Measurements from ENCODE around the gene MRPL33. TPM values are rescaled to one million over a fixed set of nuclear protein-coding genes. Genes with fewer than 3 reads are reported as not detected.

Gene MRPL33
- total and polyA plus RNA-seq, 2 of the 13 experiments (the other 11 are each of a cell fraction or from before 2014, with no cell fraction given) = 69.7 to 218 TPM

- TF ChIP-seq, protein P1, sequence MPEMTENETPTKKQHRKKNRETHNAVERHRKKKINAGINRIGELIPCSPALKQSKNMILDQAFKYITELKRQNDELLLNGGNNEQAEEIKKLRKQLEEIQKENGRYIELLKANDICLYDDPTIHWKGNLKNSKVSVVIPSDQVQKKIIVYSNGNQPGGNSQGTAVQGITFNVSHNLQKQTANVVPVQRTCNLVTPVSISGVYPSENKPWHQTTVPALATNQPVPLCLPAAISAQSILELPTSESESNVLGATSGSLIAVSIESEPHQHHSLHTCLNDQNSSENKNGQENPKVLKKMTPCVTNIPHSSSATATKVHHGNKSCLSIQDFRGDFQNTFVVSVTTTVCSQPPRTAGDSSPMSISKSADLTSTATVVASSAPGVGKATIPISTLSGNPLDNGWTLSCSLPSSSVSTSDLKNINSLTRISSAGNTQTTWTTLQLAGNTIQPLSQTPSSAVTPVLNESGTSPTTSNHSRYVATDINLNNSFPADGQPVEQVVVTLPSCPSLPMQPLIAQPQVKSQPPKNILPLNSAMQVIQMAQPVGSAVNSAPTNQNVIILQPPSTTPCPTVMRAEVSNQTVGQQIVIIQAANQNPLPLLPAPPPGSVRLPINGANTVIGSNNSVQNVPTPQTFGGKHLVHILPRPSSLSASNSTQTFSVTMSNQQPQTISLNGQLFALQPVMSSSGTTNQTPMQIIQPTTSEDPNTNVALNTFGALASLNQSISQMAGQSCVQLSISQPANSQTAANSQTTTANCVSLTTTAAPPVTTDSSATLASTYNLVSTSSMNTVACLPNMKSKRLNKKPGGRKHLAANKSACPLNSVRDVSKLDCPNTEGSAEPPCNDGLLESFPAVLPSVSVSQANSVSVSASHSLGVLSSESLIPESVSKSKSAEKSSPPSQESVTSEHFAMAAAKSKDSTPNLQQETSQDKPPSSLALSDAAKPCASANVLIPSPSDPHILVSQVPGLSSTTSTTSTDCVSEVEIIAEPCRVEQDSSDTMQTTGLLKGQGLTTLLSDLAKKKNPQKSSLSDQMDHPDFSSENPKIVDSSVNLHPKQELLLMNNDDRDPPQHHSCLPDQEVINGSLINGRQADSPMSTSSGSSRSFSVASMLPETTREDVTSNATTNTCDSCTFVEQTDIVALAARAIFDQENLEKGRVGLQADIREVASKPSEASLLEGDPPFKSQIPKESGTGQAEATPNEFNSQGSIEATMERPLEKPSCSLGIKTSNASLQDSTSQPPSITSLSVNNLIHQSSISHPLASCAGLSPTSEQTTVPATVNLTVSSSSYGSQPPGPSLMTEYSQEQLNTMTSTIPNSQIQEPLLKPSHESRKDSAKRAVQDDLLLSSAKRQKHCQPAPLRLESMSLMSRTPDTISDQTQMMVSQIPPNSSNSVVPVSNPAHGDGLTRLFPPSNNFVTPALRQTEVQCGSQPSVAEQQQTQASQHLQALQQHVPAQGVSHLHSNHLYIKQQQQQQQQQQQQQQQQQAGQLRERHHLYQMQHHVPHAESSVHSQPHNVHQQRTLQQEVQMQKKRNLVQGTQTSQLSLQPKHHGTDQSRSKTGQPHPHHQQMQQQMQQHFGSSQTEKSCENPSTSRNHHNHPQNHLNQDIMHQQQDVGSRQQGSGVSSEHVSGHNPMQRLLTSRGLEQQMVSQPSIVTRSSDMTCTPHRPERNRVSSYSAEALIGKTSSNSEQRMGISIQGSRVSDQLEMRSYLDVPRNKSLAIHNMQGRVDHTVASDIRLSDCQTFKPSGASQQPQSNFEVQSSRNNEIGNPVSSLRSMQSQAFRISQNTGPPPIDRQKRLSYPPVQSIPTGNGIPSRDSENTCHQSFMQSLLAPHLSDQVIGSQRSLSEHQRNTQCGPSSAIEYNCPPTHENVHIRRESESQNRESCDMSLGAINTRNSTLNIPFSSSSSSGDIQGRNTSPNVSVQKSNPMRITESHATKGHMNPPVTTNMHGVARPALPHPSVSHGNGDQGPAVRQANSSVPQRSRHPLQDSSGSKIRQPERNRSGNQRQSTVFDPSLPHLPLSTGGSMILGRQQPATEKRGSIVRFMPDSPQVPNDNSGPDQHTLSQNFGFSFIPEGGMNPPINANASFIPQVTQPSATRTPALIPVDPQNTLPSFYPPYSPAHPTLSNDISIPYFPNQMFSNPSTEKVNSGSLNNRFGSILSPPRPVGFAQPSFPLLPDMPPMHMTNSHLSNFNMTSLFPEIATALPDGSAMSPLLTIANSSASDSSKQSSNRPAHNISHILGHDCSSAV (CRISPR knock-in tag; IDR thresholded peaks at IDR 0.05; ENCODE audit: borderline replicate concordance) = no peak
- peak; percentile 45 for TF ChIP-seq NR2C2 (CRISPR knock-in tag; IDR thresholded peaks at IDR 0.05; ENCODE audit: borderline replicate concordance)
- TF ChIP-seq ZNF850 (CRISPR knock-in tag; conservative IDR thresholded peaks at IDR 0.05) = no peak
- TF ChIP-seq ZNF343 (CRISPR knock-in tag; IDR thresholded peaks at IDR 0.05) = 0 out of 2 replicates have a peak, but pooled peaks have one; percentile 33
- TF ChIP-seq, protein P2, sequence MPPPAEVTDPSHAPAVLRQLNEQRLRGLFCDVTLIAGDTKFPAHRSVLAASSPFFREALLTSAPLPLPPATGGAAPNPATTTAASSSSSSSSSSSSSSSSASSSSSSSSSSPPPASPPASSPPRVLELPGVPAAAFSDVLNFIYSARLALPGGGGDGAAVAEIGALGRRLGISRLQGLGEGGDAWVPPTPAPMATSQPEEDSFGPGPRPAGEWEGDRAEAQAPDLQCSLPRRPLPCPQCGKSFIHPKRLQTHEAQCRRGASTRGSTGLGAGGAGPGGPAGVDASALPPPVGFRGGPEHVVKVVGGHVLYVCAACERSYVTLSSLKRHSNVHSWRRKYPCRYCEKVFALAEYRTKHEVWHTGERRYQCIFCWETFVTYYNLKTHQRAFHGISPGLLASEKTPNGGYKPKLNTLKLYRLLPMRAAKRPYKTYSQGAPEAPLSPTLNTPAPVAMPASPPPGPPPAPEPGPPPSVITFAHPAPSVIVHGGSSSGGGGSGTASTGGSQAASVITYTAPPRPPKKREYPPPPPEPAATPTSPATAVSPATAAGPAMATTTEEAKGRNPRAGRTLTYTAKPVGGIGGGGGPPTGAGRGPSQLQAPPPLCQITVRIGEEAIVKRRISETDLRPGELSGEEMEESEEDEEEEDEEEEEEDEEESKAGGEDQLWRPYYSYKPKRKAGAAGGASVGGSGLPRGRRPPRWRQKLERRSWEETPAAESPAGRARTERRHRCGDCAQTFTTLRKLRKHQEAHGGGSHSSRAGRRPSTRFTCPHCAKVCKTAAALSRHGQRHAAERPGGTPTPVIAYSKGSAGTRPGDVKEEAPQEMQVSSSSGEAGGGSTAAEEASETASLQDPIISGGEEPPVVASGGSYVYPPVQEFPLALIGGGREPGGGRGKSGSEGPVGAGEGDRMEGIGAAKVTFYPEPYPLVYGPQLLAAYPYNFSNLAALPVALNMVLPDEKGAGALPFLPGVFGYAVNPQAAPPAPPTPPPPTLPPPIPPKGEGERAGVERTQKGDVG (CRISPR knock-in tag; IDR thresholded peaks at IDR 0.05; ENCODE audit: borderline replicate concordance) = no peak
- 0 out of 2 replicates have a peak, but pooled peaks have one; percentile 20 for TF ChIP-seq PAXIP1 (CRISPR knock-in tag; conservative IDR thresholded peaks at IDR 0.05)
- TF ChIP-seq ZNF205 (CRISPR knock-in tag; IDR thresholded peaks at IDR 0.05) = no peak
- no peak for TF ChIP-seq TSC22D2 (CRISPR knock-in tag; IDR thresholded peaks at IDR 0.05; ENCODE audit: borderline replicate concordance)
- TF ChIP-seq ZNF235 (CRISPR knock-in tag; IDR thresholded peaks at IDR 0.05; ENCODE audit: borderline replicate concordance) = no peak
Observed at GRCh38 chr2:27736031-27736889, 35.3 kb upstream of the MRPL33 start (continued).
